Tibial nerve (tissue), 4 donors: Measurements from ENCODE around the gene RLN3. TPM values are rescaled to one million over a fixed set of nuclear protein-coding genes. Genes with fewer than 3 reads are reported as not detected.

Experiments
- DNase-seq, 2 donors: peaks; one replicate each; pipeline ENCODE4 v3.0.0-alpha.2; 2019; ENCODE audit warnings: low spot score in 2 of 2
- H3K27ac ChIP-seq, 4 donors: fragments of 200-600 bp; sonication (generic) in 3 of 4; one replicate each; pipeline ENCODE4 v1.5.1; 2017 to 2019; ENCODE audit warnings: mild to moderate bottlenecking in 1 of 4
- H3K27me3 ChIP-seq, 2 donors: fragments of 200-600 bp; sonication (generic) in 1 of 2; one replicate each; pipeline versions ENCODE4 v1.5.1 to v1.6.0; 2017 to 2019
- H3K36me3 ChIP-seq, 3 donors: fragments of 200-600 bp; sonication (generic); one replicate each; pipeline ENCODE4 v1.5.1; 2018 to 2019
- H3K4me1 ChIP-seq, 4 donors: fragments of 200-600 bp; sonication (generic) in 3 of 4; one replicate each; pipeline ENCODE4 v1.5.1; 2017 to 2019
- H3K4me3 ChIP-seq, 4 donors: fragments of 200-600 bp; sonication (generic) in 3 of 4; one replicate each; pipeline ENCODE4 v1.5.1; 2017 to 2019; ENCODE audit warnings: mild to moderate bottlenecking in 1 of 4, moderate library complexity in 1 of 4
- H3K9me3 ChIP-seq, 4 donors: fragments of 200-600 bp; sonication (generic) in 3 of 4; one replicate each; pipeline ENCODE4 v1.5.1; 2017 to 2019
- EP300 ChIP-seq, 2 donors: sonication (generic); formaldehyde crosslinking; IDR thresholded peaks; one replicate each; pipeline ENCODE4 v1.6.1; 2017; ENCODE audit warnings: antibody characterized with exemption in 2 of 2, mild to moderate bottlenecking in 1 of 2
- POLR2A ChIP-seq, 2 donors: fragments of 450-650 bp; IDR thresholded peaks; one replicate each; pipeline ENCODE4 v1.6.1; 2017; ENCODE audit warnings: antibody characterized with exemption in 2 of 2, mild to moderate bottlenecking in 2 of 2, moderate library complexity in 2 of 2
- WGBS, 2 donors: methylation state at CpG; one replicate each; pipeline ENCODE4 v1.1.5; 2018; 5-methylcytosine and 5-hydroxymethylcytosine counted together
- total RNA-seq, 4 donors: library from RNA; depleted of rRNA; stranded (reverse); fragments of >200 nt; gene quantifications; one replicate each; pipeline ENCODE4 v1.1.0, GENCODE V29; 2016
- TF ChIP-seq, protein P1 (sequence below), 5 experiments: fragments of 200-600 bp in 3 of 5; fragments of 450-650 bp in 2 of 5; sonication (generic) in 3 of 5; IDR thresholded peaks; one replicate each; pipeline ENCODE4 v1.5.1; 2016 to 2019; ENCODE audit warnings: antibody characterized with exemption in 5 of 5, mild to moderate bottlenecking in 3 of 5, moderate library complexity in 2 of 5

RLN3 gene
- total RNA-seq, 4 donors from 2014 or later = not detected

DNA sequence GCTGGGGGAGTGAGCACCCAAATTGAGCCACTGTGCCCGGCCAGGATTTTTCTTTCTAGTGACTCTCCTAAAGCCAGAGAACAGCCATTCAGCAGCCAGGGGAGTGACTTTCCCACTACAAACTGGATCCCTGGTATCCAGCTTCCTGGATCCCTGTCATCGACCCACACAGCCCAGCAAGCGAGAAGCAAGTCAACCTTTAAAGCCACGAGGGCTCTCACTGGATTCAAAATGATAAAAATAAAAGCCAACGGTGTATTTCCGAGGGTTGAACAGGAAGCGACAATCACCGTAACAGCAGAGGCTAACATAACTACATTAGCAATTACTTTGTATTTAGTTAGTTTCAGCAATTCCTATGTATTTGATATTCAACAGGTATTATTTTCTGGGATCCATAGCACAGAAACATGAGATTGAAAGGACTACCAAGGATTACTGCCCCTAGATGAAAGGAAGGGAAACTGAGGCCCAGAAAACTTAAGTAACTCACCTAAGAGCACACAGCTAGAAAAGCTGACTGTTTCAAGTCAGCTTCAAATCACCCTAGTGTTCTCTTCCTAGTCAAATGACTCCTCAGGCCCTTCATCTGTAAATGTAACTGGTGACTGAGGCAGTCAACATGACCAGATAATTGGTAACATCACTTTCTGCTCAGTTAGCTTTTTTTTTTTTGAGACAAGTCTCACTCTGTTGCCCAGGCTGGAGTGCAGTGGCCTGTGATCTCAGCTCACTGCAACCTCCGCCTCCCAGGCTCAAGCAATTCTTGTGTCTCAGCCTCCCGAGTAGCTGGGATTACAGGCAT, 24.5 kb upstream of the RLN3 start:
- Histone ChIP-seq H3K36me3 (peaks cover 0 to 14% (median 0%) of the 10 kb centered on the region in 3 donors), H3K27me3 (no peaks in the 10 kb centered on the region), H3K4me1 (peaks cover 0 to 37% (median 16%) of the 10 kb centered on the region in 4 donors), H3K4me3 (no peak overlapping the region), H3K27ac (peak overlapping the region; percentile 16 to 100 (median 100)), H3K9me3 (peaks cover 0 to 10% (median 0%) of the 10 kb centered on the region in 4 donors)
- no peak for TF ChIP-seq POLR2A (IDR thresholded peaks at IDR 0.05)
- TF ChIP-seq, protein P1, sequence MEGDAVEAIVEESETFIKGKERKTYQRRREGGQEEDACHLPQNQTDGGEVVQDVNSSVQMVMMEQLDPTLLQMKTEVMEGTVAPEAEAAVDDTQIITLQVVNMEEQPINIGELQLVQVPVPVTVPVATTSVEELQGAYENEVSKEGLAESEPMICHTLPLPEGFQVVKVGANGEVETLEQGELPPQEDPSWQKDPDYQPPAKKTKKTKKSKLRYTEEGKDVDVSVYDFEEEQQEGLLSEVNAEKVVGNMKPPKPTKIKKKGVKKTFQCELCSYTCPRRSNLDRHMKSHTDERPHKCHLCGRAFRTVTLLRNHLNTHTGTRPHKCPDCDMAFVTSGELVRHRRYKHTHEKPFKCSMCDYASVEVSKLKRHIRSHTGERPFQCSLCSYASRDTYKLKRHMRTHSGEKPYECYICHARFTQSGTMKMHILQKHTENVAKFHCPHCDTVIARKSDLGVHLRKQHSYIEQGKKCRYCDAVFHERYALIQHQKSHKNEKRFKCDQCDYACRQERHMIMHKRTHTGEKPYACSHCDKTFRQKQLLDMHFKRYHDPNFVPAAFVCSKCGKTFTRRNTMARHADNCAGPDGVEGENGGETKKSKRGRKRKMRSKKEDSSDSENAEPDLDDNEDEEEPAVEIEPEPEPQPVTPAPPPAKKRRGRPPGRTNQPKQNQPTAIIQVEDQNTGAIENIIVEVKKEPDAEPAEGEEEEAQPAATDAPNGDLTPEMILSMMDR (IDR thresholded peaks at IDR 0.05) = no peak
- no peak for TF ChIP-seq EP300 (IDR thresholded peaks at IDR 0.05)
- 46 to 51% methylated on average over 10 of the region's 10 CpGs for WGBS, 2 donors
- no peak for DNase-seq

DNA sequence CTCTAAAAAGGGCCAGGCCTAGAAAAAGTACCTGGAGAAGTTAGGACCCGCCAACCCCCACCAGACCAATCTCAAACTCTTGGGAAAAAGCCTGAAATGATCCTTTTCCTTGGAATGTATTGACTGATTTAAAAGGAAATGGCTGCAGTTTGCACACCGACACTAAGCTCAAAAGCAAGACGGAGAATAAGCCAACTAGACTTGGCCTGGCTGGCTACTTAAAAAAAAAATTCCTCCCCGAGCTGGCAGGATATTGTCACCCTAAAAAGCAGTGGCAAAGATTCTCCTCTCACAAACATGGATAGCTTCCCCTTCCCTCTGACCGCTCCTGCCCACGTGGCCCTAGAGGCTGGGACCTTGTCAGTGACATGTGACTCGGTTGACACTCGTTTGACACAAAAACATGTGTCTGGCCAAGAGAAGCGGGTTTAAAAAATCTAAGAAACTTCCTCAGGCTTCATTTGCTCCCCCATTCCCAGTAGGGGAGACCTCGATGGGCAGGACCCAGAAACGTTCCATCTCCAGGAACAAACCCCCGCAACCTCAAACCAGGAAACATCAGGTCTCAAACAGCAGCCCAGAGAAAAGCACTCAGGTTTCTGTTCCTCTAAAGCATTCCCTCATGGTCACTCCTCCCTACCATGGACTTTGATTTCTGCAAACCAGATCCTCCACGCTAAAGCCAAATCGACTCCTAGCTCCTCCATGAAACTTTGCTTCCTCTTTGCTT, 23.2 kb upstream of the RLN3 start:
- WGBS, 2 donors = 19 to 21% methylated on average over 14 of the region's 14 CpGs
- Histone ChIP-seq H3K27me3 (no peaks in the 10 kb centered on the region), H3K4me1 (peaks cover 0 to 37% (median 16%) of the 10 kb centered on the region in 4 donors), H3K9me3 (no peaks in the 10 kb centered on the region), H3K27ac (peak overlapping the region; percentile 99 to 100 (median 100)), H3K36me3 (peaks cover 0 to 4% (median 0%) of the 10 kb centered on the region in 3 donors), H3K4me3 (peak overlapping the region in 2 of 4 donors; percentile 87 to 97)
- TF ChIP-seq EP300 (IDR thresholded peaks at IDR 0.05) = peak; percentile 26 to 32
- TF ChIP-seq, protein P1 (IDR thresholded peaks at IDR 0.05) = no peak
- TF ChIP-seq POLR2A (IDR thresholded peaks at IDR 0.05) = peak in 1 of 2 donors; percentile 17
- DNase-seq = peak; percentile 49 to 66

DNA sequence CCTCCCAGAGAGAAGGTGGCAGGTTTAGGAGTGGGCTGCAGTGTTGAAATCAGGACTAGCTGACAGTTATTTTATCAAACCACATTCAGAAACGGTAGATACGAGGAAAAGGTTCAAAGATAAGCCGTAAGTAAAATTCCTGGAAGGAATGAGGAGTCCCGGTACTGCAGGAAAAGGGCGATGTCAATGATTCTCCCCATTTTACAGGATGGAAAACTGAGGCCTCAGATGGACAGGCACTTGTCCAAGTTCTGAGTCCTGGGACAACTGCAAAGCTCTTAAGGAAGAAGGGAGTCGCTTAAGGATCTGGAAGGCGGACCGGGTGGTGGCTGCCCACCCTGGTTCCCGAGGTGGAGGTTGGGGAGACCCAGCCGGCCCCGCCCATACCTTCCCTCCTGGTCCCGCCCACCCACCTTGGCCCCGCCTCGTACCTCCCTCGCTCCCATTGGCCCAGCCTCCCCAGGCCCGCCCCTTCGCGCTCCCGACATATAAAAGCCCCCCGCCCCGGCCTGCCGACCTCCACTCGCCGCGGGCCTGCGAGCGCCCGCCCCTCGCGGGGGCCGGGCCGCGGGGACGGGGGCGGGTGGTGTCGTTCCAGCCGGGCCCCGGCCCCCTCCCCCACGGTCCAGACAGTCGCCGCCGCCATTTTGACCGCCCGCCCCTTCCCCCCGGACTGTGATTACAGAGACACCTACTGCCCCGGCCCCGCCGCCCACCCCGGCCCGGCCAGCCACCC, 22.4 kb upstream of the RLN3 start:
- H3K4me3 ChIP-seq = peak overlapping the region; percentile 87 to 99 (median 96)
- WGBS, 2 donors = 12 to 33% methylated on average over 8 to 24 of the region's 50 CpGs
- no peaks in the 10 kb centered on the region for H3K27me3 ChIP-seq
- H3K9me3 ChIP-seq = no peaks in the 10 kb centered on the region
- H3K36me3 ChIP-seq = no peaks in the 10 kb centered on the region
- H3K27ac ChIP-seq = peak overlapping the region; percentile 99 to 100 (median 100)
- peak; percentile 75 to 82 for DNase-seq
- TF ChIP-seq, protein P1 (IDR thresholded peaks at IDR 0.05) = no peak
- TF ChIP-seq POLR2A (IDR thresholded peaks at IDR 0.05) (peak; percentile 27 to 33), EP300 (IDR thresholded peaks at IDR 0.05) (peak in 1 of 2 donors; percentile 80)
- H3K4me1 ChIP-seq = peaks cover 0 to 37% (median 16%) of the 10 kb centered on the region in 4 donors

DNA sequence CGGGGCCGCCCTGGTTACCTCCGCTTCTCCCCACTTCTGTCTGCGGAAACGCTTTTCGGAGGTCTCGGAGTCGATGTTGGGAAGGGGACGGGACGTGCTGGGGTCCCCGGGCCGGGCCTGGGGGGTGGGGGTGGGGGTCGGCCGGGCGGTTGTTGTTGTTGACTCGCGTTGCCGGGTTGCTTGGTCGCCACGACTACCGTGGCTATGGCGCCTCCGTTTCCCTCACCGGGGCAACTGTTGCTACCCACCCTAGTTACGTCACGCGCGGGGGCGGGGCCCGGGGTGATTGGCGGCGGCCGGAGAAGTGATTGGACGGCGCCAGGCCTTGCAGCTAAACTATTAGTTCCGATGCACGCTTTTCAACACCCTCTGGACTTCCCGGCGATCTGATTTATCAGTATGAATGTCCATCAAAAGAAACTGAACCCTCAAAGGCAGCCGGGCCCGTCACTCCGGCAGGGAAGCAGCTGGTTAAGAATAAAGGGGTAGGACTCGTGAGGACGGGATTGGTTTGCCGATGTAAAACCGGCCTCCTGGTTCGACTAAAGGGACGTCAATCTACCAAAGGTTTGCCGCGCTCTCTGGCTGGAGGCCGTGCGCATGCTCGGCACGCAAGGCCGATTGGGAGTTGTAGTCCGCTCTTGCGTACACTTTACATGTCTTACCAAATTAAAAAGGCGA, 21.7 kb upstream of the RLN3 start, which contains the start of gene RFX1:
Gene RFX1, minus strand, starts transcription at position 236 of the 681 bp plus-strand sequence. CDS start 12,477 bp downstream, outside the sequence.
- H3K27ac ChIP-seq = peak within 1 kb of the TSS; percentile 99 to 100 (median 100)
- DNase-seq = peak; percentile 100
- 1% methylated on average over 34 to 55 of the region's 58 CpGs for WGBS, 2 donors
- H3K36me3 ChIP-seq = no peaks in the 10 kb centered on the region
- peak within 1 kb of the TSS; percentile 87 to 99 (median 96) for H3K4me3 ChIP-seq
- TF ChIP-seq POLR2A (IDR thresholded peaks at IDR 0.05) = peak in 1 of 2 donors; percentile 21
- no peak for TF ChIP-seq EP300 (IDR thresholded peaks at IDR 0.05)
- TF ChIP-seq, protein P1 (IDR thresholded peaks at IDR 0.05) = peak in 2 of 5 experiments; percentile 18 to 79
- peaks cover 0 to 37% (median 16%) of the 10 kb centered on the region in 4 donors for H3K4me1 ChIP-seq
- H3K9me3 ChIP-seq = no peaks in the 10 kb centered on the region
- H3K27me3 ChIP-seq = no peaks in the 10 kb centered on the region
